GM06990 (cell line): ENCODE measurements around the gene SAMD11.

ENCODE experiments used
- DNase-seq: peaks from one replicate; pipeline ENCODE4 v3.0.0-alpha.2; 2011; ENCODE audit not compliant: insufficient read length; ENCODE audit errors: extremely low read depth
- H3K27me3 ChIP-seq: replicated peaks from 2 replicates; pipeline ENCODE4 v1.6.0; 2011; ENCODE audit warnings: low read length; ENCODE audit not compliant: control insufficient read depth, insufficient read depth
- H3K36me3 ChIP-seq: 2 replicates; pipeline ENCODE4 v1.5.1; 2011; ENCODE audit warnings: low read length; ENCODE audit not compliant: control insufficient read depth, insufficient read depth
- H3K4me3 ChIP-seq: replicated peaks from 2 replicates; pipeline ENCODE4 v1.5.1; 2011; ENCODE audit warnings: low read depth, mild to moderate bottlenecking, control low read depth, low read length
- TF ChIP-seq, protein P1 (sequence below): IDR thresholded peaks from 2 replicates; pipeline ENCODE4 v1.5.1; 2011; ENCODE audit warnings: low read length, control low read depth, mild to moderate bottlenecking, inconsistent platforms; ENCODE audit not compliant: insufficient read depth, poor library complexity, severe bottlenecking

SAMD11 gene

DNA sequence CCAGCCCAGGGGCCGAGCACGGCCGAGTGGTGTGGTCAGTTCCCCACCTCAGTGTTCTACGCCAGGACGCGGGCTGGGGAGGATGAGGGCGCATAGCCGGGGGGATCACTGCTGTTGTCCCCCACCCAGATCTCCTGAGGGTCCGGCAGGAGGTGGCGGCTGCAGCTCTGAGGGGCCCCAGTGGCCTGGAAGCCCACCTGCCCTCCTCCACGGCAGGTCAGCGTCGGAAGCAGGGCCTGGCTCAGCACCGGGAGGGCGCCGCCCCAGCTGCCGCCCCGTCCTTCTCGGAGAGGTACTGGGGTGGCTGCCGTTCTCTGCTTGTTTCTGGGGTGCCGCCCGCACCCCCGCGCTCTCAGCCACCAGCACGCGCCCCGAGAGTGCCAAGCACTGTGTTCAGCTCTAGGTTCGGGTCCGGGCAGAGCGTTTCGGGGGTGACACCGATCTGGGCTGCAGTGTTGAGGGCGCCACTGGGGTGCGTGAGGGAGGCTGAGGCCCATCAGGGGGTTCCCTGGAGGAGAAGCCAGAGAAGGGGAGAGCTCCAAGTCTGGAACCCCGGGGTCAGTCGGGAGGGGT is 17.4 kb downstream of the SAMD11 start:
- no peak for DNase-seq
- Histone ChIP-seq H3K4me3 (no peak overlapping the region; the same call in 1 of the 2 replicates), H3K27me3 (peaks cover 4% of the 10 kb centered on the region; the same call in 1 of the 2 replicates), H3K36me3 (peaks cover 6% of the 10 kb centered on the region)
- TF ChIP-seq, protein P1, sequence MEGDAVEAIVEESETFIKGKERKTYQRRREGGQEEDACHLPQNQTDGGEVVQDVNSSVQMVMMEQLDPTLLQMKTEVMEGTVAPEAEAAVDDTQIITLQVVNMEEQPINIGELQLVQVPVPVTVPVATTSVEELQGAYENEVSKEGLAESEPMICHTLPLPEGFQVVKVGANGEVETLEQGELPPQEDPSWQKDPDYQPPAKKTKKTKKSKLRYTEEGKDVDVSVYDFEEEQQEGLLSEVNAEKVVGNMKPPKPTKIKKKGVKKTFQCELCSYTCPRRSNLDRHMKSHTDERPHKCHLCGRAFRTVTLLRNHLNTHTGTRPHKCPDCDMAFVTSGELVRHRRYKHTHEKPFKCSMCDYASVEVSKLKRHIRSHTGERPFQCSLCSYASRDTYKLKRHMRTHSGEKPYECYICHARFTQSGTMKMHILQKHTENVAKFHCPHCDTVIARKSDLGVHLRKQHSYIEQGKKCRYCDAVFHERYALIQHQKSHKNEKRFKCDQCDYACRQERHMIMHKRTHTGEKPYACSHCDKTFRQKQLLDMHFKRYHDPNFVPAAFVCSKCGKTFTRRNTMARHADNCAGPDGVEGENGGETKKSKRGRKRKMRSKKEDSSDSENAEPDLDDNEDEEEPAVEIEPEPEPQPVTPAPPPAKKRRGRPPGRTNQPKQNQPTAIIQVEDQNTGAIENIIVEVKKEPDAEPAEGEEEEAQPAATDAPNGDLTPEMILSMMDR, result no peak

DNA sequence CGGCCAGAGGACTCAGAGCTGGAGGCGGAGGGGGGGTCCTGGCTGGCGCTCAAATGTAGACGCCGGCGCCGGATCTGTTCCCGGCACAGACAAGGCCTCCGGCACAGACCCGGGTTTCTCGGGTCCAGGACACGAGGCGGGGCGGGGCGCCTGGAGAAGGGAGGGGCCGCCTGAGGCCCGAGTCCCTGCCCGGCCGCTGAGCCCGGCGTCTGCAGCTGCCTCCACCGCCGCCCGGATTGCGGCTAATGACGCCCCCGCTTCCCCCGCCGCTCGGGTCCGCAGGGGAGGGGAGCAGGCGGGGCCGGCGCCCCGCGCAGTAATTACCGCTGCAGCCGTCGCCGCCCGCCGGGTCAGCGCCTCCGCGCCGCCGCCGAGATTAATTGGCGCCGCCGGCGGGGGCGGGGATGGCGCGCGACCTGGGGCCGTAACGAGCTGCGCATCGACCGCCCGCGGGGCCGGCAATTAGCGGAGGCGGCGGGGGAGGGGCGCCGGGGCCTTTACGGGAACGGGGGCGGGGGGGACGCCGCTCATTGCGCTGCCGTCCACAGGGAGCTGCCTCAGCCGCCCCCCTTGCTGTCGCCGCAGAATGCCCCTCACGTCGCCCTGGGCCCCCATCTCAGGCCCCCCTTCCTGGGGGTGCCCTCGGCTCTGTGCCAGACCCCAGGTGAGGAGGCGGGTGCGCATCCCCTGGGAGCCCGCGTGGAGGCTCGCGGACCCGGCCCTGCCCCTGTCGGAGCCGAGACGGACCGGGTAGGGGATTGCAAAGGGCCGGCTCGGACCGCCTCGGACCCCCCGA is 18.1 kb downstream of the SAMD11 start:
- DNase-seq, result no peak
- H3K27me3 ChIP-seq, result peaks cover 4% of the 10 kb centered on the region; the same call in 1 of the 2 replicates
- TF ChIP-seq, protein P1, result no peak
- H3K36me3 ChIP-seq, result peaks cover 10% of the 10 kb centered on the region
- H3K4me3 ChIP-seq, result no peak overlapping the region; the same call in 1 of the 2 replicates

DNA sequence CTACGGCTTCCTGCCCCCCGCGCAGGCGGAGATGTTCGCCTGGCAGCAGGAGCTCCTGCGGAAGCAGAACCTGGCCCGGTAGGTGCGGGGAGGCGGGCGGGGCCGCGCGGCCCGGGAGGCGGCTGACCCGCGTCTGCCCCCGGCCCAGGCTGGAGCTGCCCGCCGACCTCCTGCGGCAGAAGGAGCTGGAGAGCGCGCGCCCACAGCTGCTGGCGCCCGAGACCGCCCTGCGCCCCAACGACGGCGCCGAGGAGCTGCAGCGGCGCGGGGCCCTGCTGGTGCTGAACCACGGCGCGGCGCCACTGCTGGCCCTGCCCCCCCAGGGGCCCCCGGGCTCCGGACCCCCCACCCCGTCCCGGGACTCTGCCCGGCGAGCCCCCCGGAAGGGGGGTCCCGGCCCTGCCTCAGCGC is 18.7 kb downstream of the SAMD11 start:
- Histone ChIP-seq H3K36me3 (peaks cover 12% of the 10 kb centered on the region), H3K27me3 (peaks cover 4% of the 10 kb centered on the region; the same call in 1 of the 2 replicates), H3K4me3 (no peak overlapping the region)
- TF ChIP-seq, protein P1, result no peak
- DNase-seq, result no peak

DNA sequence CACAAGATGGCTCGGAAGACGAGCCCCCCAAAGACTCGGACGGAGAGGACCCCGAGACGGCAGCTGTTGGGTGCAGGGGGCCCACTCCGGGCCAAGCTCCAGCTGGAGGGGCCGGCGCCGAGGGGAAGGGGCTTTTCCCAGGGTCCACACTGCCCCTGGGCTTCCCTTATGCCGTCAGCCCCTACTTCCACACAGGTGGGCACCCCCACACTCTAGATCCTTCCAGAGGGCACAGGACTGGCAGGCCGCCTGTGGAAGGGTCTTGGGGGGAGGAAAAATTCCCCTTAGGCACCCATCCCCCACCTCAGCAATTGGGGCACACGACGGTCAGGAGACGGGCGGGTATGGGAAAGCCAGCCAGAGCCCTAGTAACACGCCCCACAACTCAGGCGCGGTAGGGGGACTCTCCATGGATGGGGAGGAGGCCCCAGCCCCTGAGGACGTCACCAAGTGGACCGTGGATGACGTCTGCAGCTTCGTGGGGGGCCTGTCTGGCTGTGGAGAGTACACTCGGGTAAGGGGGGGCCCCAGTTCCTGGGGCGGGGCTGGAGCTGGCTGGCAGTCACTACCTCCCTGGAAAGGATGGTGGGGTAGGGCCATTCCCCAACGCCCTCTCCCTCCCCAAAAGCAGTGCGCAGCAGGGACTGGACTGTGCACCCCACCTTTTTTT is 19.3 kb downstream of the SAMD11 start:
- TF ChIP-seq, protein P1, result no peak
- peaks cover 4% of the 10 kb centered on the region; the same call in 1 of the 2 replicates for H3K27me3 ChIP-seq
- H3K4me3 ChIP-seq, result no peak overlapping the region
- H3K36me3 ChIP-seq, result peaks cover 17% of the 10 kb centered on the region
- no peak for DNase-seq

DNA sequence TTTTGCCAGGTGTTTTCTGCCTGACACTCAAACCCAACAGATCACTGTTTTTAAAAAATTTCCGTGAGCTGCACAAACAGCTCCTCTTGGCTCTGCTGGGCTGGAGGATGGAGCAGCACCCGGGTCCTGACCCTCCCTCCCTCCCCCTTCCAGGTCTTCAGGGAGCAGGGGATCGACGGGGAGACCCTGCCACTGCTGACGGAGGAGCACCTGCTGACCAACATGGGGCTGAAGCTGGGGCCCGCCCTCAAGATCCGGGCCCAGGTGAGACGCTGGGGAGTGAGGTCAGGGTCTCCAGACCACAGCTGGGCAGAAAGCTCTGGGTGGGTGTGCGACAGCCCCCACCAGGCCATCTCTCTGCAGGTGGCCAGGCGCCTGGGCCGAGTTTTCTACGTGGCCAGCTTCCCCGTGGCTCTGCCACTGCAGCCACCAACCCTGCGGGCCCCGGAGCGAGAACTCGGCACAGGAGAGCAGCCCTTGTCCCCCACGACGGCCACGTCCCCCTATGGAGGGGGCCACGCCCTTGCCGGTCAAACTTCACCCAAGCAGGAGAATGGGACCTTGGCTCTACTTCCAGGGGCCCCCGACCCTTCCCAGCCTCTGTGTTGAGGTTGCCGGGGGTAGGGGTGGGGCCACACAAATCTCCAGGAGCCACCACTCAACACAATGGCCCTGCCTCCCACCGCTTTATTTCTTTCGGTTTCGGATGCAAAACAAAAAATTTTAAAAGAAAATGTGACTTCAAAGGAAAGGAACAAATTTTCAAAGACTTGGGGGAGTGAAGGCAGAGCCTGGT is 20.0 kb downstream of the SAMD11 start:
- peaks cover 24% of the 10 kb centered on the region for H3K36me3 ChIP-seq
- peaks cover 4% of the 10 kb centered on the region; the same call in 1 of the 2 replicates for H3K27me3 ChIP-seq
- TF ChIP-seq, protein P1, result no peak
- H3K4me3 ChIP-seq, result no peak overlapping the region
- no peak for DNase-seq
